HG02678 (cell line): ENCODE data around the gene RPL18.

Experiments used
- ATAC-seq: cut with Tn5 transposase; IDR thresholded peaks from one replicate; pipeline ENCODE4 v1.9.1; 2021; ENCODE audit warnings: mild to moderate bottlenecking, moderate library complexity; ENCODE audit not compliant: unreplicated experiment

The RPL18 gene

DNA sequence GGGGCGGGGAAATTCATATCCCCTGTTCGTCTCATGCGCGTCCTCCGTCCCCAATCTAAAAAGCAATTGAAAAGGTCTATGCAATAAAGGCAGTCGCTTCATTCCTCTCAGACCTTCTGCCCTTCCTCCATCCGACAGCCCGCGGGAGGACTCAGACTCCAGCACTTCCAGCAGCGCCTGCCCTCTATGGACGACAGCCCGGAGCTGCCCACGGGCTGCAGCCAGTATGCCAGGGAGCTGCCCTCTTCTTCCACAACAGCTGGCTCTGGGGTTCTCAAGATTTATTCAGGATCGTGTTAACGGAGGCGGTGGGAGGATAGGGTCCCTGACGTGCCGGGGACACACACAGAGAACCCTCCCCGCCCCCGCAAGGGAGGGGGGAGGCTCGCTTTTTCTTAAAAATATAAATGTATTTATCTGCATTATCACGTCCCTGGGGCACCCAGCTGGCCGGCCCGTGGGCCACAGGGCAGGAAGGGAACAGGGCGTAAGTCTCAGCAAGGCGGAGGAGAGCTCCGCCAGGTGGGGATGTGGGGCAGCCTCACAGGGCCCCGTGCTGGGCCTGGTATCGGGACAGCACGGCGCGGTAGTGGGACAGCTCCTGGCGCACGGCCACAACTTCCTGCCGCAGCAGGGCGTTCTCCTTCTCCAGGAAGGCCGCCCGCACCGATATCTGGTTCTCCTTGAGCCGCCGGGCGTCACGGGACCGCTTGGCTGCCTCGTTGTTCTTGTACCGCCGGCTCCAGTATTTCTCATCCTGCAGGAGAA, 11.5 kb upstream of the RPL18 start:
- ATAC-seq, result no peak

DNA sequence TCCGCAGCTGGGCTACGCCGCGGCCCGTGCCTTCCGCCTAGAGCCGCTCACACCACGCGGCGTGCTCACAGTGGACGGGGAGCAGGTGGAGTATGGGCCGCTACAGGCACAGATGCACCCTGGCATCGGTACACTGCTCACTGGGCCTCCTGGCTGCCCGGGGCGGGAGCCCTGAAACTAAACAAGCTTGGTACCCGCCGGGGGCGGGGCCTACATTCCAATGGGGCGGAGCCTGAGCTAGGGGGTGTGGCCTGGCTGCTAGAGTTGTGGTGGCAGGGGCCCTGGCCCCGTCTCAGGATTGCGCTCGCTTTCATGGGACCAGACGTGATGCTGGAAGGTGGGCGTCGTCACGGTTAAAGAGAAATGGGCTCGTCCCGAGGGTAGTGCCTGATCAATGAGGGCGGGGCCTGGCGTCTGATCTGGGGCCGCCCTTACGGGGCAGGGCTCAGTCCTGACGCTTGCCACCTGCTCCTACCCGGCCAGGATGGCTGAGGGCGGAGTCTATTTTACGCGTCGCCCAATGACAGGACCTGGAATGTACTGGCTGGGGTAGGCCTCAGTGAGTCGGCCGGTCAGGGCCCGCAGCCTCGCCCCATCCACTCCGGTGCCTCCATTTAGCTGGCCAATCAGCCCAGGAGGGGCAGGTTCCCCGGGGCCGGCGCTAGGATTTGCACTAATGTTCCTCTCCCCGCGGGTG, 10.8 kb upstream of the RPL18 start:
- ATAC-seq, result no peak

DNA sequence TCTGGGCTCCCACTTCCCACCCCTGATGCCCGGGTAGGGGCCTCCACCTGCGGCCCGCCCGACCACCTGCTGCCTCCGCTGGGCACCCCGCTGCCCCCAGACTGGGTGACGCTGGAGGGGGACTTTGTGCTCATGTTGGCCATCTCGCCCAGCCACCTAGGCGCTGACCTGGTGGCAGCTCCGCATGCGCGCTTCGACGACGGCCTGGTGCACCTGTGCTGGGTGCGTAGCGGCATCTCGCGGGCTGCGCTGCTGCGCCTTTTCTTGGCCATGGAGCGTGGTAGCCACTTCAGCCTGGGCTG, 10.3 kb upstream of the RPL18 start:
- ATAC-seq, result no peak

DNA sequence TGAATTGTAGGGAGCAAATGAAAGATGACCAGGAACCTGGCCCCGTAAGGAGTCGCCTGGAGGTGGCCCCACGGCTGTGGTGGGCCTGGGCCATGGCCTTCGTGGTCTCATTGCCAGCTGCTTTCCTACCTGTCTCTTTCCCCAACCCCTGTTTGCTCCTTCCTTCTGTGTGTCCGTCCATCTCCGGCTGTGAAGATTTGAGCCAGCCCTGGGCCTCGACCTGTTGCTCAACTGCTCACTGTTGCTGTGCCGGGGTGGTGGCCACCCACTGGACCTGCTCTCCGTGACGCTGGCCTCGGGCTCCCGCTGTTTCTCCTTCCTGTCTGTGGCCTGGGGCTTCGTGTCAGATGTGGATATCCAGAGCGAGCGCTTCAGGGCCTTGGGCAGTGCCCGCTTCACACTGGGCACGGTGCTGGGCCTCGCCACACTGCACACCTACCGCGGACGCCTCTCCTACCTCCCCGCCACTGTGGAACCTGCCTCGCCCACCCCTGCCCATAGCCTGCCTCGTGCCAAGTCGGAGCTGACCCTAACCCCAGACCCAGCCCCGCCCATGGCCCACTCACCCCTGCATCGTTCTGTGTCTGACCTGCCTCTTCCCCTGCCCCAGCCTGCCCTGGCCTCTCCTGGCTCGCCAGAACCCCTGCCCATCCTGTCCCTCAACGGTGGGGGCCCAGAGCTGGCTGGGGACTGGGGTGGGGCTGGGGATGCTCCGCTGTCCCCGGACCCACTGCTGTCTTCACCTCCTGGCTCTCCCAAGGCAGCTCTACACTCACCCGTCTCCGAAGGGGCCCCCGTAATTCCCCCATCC, 9.7 kb upstream of the RPL18 start:
- no peak for ATAC-seq

DNA sequence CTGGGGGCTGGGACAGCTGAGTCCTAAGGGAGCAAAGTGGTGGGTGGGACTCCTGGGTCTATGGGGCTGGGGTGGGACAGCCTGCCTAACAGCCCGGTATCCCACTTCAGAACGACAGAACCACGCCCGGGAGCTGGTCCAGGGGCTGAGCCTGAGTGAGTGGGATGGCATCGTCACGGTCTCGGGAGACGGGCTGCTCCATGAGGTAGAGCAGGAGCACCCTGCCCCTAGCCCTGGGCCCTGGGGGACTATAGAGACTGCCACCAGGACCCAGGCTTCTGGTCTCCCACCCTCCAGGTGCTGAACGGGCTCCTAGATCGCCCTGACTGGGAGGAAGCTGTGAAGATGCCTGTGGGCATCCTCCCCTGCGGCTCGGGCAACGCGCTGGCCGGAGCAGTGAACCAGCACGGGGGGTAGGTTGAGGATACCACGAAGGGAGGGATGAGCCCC, 8.9 kb upstream of the RPL18 start:
- ATAC-seq, result no peak

DNA sequence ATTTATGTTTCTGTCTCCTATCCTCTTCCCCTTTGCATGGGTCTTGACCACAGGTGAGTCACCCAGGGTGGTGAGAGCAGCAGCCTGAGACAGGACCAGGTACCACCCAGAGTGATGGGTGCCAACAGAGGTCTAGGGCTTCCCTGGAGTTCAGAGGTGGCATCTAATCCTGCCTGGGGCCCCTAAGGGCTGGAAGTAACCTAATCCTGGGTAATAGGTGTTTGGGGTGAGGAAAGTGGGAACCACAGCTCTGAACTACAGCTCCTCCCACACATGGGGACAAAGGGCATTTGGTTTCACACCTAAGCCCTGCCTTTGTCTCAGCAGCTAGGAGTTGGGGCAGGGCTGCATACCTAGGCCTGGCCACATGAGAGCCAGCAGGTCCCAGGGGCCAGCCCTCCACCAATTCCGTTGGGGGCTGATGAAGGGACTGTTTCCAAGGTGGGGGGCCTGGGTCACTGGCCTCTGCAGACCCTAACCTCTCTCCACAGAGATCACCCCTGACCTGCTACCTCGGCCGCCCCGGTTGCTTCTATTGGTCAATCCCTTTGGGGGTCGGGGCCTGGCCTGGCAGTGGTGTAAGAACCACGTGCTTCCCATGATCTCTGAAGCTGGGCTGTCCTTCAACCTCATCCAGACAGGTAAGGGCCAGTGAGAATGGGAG, 8.4 kb upstream of the RPL18 start:
- no peak for ATAC-seq

DNA sequence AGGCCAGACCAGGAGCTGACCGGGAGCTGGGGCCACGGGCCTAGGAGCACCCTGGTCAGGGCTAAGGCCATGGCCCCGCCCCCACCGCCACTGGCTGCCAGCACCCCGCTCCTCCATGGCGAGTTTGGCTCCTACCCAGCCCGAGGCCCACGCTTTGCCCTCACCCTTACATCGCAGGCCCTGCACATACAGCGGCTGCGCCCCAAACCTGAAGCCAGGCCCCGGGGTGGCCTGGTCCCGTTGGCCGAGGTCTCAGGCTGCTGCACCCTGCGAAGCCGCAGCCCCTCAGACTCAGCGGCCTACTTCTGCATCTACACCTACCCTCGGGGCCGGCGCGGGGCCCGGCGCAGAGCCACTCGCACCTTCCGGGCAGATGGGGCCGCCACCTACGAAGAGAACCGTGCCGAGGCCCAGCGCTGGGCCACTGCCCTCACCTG, 6.9 kb upstream of the RPL18 start:
- no peak for ATAC-seq

DNA sequence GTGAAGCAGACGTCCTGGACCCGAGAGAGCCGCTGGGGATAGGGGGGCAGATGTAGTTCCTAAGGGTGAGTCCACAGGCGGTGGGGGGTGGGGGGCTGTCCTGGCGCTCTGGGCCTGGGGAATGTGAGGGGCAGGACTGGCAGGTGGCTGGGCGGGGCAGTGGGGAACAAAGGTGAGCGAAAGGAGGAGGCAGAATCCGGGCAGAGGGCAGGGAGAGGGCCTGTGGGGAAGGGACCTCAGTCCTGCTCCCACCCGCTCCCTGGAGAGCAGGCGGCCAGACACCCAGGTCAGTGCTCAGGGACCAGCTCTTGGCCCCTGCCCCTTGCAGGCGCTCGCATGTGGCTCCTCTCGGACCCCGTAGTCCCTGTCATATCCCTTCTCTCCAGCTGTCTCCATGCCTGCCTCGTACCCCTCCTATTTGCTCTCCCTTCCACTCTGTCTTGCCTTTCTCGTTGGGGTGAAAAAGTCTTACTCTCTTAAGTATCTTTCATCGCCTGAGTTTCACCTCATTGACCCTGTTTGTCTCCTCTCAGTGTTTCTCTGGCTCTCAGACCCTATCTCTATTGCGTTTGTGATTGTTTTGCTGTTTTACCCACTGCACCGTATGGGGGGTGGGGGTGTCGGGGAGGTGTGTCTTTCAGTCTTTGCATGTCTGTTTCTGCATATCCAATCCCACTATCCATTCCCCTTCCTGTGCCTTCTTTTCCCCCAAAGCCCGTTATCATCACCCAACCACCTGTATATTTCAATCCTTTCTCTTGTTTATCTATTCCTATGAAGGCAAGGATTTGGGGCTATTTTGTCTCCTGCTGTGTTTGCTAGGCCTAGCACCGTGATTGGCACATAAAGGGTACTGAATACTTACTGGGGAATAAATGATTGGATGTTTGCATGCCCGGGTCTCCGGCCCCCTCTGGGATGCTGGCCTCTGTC, 6.1 kb upstream of the RPL18 start:
- no peak for ATAC-seq

DNA sequence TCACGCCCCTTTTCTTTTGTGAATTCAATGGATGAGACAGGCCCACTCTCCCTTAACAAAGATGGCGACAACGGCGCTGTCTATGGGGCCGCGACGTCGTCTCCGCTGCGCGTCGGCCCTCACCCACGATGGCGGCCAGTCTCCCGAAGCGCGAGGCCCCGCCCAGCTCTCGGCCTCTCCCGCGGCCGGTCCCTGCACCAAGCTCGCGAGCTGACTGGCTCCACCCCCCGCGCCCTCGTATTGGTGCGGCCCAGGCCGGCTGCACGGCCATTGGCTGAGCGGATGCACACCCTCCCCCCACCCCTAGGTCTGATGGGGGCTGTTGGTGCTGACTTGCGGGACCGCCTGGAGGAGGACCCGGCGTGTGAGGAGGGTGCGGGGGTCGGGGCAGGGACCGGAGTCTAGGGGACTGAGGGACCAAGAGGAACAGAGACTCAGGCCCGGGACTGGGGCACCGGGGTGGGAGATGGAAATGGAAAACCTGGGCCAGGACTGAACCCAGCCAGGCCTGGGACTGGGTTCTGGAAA, 5.2 kb upstream of the RPL18 start:
- peak; percentile 64 for ATAC-seq

DNA sequence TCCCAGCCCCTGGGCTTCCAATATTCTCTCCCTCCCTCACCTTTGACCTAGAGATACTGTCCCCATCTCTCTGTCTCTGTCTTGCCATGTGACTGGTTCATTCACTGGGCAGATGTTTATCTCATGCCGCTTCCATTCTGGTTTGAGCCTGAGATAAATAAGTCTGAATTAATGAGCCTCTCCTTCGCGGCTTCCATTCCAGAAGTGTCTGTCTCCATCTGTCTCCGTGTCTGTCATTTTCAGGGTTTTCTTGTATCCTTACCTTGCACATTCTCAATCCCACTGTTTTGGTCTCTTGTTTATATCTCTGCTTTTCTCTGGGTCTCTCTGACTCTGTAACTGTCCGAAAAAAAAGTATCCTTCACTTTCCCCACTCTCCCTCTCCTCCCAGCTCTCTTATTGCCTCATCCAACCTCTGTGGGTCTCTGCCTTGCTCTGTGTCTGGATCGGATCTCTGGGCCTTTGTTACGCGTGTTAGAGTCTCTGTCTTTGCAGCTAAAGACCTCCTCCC, 4.6 kb upstream of the RPL18 start:
- no peak for ATAC-seq

DNA sequence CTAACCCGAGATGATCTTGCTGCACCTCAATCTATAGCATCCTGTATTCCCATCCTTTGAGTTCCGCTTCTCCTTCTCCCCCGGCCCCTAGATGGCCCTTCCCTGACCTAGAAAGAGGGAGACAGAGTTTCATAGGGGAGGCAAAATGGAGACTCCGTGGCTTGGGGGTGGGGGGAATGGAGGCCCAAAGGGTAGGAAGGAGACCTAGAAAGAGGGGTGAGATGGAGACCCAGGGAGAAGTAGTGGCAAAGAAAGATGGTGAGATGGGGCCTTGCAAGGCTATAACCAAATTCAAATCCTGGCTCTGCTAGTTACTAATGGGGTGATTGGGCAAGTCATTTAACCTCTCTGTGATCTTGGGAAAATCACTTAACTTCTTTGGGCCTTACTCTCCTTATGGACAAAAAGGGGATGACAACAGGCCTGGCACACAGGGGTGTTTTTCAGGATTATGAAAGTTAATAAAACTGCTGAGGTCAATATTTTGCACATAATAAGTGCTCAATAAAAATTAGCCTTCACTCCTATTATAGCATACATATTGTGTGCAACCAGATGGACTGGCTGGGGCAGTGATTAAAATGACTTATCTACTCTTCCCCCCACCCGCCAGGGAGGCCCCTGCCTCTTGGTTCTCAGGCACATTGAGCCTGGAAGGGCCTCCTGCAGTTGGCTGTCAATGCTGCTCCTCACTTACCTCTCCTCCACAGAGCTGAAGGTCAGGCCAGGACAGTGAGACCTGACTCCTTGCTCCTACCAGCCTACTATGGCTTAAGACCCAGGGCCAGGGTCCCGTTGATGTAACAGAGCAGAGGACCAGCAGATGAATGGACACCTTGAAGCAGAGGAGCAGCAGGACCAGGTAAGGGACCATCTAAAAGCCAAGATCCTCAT, 961 bp upstream of the RPL18 start:
- ATAC-seq, result no peak

DNA sequence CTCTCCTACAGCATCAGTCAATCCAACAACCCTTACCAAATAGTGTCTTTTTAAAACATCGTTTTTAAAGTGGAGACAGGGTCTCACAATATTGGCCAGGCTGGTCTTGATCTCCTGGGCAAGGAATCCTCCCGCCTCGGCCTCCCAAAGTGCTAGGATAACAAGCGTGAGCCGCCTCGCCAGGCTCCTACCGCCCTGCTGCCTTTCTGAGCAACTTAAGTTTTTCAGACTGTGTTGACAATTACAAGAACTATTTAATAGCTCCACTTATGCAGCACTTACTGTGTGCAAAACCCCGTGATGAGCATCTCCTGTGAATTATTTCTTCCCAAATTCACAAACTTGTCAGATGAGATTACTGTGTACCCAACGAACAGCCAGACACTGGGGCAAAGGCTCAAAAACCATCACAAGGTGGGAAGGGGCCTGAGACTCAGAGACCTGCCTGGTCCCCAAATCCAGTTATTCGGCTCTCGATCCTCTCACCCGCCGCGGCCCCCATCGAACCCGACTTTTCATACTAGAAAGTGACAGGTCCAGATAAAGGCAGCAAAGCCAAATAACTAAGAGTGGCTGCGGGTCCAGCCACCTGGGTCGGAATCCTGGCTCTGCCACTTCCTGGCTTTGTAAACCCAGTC, 581 bp downstream of the RPL18 start:
- ATAC-seq, result no peak

DNA sequence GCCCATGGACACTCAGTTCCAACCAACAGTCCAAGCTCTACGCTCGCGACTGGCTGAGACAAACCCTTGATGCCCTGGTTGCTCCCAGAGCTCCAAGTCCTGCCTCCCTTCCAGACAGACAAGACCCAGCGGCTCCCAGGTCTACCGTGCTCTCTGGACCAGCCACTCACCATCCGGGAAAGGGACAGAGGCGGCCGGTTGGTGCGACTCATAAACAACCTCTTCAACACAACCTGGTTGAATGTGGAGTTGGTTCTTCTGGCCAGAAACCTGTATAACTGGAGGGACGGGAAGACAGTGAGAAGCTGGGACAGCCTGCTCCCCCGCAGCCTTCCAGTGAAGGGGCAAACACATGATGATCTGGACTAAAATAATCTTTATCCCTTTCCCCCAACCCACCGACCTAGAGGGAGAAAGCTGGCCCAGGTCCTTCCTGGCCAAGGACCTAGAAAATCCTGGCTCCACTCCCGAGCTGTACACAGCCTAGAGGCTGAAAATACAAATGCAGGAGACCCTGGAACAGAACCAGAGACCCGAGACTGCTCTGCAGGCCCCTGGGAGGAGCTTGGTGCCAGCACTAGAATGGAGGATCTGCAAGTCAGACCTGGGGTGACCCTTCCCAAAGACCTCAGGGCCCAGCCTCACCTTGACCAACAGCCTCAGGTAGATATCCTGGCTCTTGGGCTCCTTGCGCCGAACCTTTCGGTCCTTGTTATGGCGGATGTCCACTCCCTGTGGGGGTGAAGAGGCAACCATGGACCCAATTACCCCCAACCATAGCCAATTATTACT, 1.6 kb downstream of the RPL18 start:
- ATAC-seq, result no peak

DNA sequence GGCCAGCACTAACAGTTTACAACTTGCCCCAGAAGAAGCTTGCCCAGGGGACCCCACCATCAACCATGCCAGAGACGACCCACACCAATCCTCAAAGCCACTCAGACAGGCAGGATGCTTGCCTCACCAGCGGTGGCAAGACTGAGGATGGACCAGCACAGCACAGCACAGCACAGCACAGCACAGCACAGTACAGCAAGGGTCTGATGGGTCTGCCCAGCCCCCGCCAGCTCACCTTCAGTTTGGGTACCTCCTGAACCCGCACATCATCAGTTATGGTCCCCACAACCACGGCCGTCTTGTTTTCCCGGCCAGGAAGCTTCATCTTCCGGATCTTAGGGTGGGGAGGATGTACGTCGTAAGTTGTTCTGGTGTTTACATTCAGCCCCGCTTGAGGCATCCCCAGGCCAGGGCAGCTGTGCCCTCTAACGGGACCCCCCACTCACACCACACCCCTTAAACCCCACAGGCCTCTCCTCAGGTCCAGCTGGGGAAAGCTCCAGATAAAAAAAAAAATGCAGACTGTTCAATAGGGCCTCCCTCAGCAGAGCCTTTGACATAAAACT, 2.4 kb downstream of the RPL18 start:
- ATAC-seq, result no peak

DNA sequence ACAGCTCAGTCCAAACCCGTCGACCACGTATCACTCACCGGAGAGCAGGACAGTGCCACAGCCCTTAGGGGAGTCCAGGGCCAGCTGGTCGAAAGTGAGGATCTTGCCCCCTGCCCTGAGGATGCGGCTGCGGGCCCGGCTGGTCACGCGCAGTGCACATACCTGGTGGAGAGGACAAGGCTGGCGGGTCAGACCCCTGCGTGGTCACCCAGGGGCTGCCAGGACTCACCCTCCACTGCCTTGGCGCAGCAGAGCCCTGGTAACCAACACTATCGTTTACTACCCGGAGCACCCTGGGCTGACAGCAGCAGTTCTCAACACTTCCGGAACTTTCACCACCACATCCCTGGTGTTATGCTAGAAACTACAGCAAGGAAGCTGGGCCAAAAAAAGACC, 2.9 kb downstream of the RPL18 start:
- ATAC-seq, result no peak

DNA sequence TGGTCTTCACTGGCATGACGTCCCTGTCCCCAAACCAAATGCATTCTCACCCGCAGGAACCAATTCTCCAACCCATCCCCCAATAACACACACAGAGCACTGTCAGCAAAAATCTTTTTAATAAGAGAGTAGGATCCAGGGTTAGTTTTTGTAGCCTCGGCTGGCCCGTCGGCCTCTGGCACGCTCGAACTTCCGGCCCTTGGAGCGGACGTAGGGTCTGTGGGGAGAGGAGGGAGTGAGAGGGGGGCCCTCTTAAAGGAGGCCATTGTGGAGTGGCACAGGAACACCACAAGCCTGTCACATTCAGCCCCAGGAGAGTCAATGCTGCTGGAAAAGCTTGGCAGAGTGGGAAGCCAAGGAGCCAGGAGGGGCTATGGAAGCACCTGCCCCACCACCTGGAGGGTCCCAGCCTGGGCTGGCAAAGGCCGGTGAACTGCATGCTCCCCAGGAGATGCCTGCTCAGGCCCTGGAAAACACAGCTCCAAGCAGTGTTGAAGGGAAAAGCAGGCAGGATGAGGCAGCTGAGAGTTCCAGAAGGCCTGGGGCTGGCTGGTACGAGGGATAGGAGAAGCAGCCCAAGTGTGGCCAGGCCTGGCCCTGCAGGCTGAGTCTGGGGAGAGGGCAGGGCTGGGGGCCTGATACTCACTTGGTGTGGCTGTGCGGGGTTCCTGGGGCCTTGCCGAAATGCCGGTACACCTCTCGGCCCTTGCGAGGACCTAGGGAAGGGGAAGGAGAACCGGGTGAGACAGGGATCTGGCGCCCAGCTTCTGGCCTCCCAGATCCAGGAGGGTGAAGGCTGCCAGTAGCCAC, 3.5 kb downstream of the RPL18 start:
- no peak for ATAC-seq
